Endothelial cell of umbilical vein (primary cell): Measurements from ENCODE around the gene MMP27. TPM values are rescaled to one million over a fixed set of nuclear protein-coding genes. Genes with fewer than 3 reads are reported as not detected.

Experiments used
- BruUV-seq: library from RNA; stranded (reverse); fragments of 400-500 nt; replicated peaks from 2 replicates; lab custom pipeline; 2021; lab: Mats Ljungman, UMichigan
- CTCF ChIA-PET: fragments of 300-600, 350-600 bp; sonication (Branson Sonifier 250); formaldehyde crosslinking; loops from one replicate; lab custom pipeline; 2021; ENCODE audit warnings: antibody characterized with exemption, inconsistent platforms; lab: Charles Lee
- POLR2A ChIA-PET: fragments of 300-600, 350-600 bp; sonication (Branson Sonifier 250); formaldehyde crosslinking; loops from one replicate; lab custom pipeline; 2021; ENCODE audit warnings: antibody characterized with exemption, inconsistent platforms; lab: Charles Lee
- DNase-seq: peaks from one replicate; pipeline ENCODE4 v3.0.0-alpha.2; 2011; ENCODE audit warnings: low read depth, low spot score
- FAIRE-seq: peaks from 2 replicates; lab custom pipeline; 2011; peaks lifted over from hg19 to GRCh38; lab: Jason Lieb, UNC
- H2AFZ ChIP-seq: 2 replicates; pipeline ENCODE4 v1.6.0; 2012; ENCODE audit warnings: low read depth, low read length, control low read depth, inconsistent platforms
- H3K27ac ChIP-seq: 2 replicates; pipeline ENCODE4 v1.5.1; 2011; ENCODE audit warnings: low read depth, mild to moderate bottlenecking, control low read depth, low read length, moderate library complexity; ENCODE audit not compliant: insufficient read depth
- H3K27me3 ChIP-seq, 2 experiments: 2 replicates each; pipeline versions ENCODE4 v1.6.0 to v1.6.1; 2011; ENCODE audit warnings: low read length in 2 of 2, mixed read lengths in 1 of 2; ENCODE audit not compliant: control insufficient read depth in 2 of 2, insufficient read depth in 2 of 2
- H3K36me3 ChIP-seq, 2 experiments: 2 replicates in 1 of 2; 3 replicates in 1 of 2; pipeline ENCODE4 v1.5.1; 2011; ENCODE audit warnings: low read length in 2 of 2, mild to moderate bottlenecking in 1 of 2, moderate library complexity in 1 of 2; ENCODE audit not compliant: control insufficient read depth in 2 of 2, insufficient read depth in 2 of 2; ENCODE audit errors: extremely low read depth in 1 of 2
- H3K4me1 ChIP-seq: 3 replicates; pipeline ENCODE4 v1.5.1; 2011; ENCODE audit warnings: mild to moderate bottlenecking, low read length; ENCODE audit not compliant: control insufficient read depth, insufficient read depth; ENCODE audit errors: extremely low read depth
- H3K4me2 ChIP-seq: 2 replicates; pipeline ENCODE4 v1.6.1; 2011; ENCODE audit warnings: low read length, control low read depth, mixed read lengths; ENCODE audit not compliant: insufficient read depth
- H3K4me3 ChIP-seq, 3 experiments: fragments of 200-600 bp in 1 of 3; sonication (generic), shearing (Covaris generic) in 1 of 3; replicated peaks in 1 of 3; 2 replicates each; pipeline ENCODE4 v1.5.1; 2011 to 2016; ENCODE audit warnings: control low read depth in 3 of 3, low read length in 3 of 3, mild to moderate bottlenecking in 2 of 3, inconsistent platforms in 1 of 3, low read depth in 1 of 3, moderate library complexity in 1 of 3; ENCODE audit not compliant: insufficient read depth in 1 of 3
- H3K79me2 ChIP-seq: 2 replicates; pipeline ENCODE4 v1.6.0; 2012; ENCODE audit warnings: low read length, inconsistent platforms; ENCODE audit not compliant: control insufficient read depth, insufficient read depth
- H3K9ac ChIP-seq: replicated peaks from 2 replicates; pipeline ENCODE3; 2011; ENCODE audit warnings: low read length, control low read depth; ENCODE audit not compliant: insufficient read depth; ENCODE audit errors: extremely low read depth
- H3K9me1 ChIP-seq: replicated peaks from 3 replicates; pipeline ENCODE4 v1.6.0; 2011; ENCODE audit warnings: mild to moderate bottlenecking, low read length; ENCODE audit not compliant: control insufficient read depth, insufficient read depth; ENCODE audit errors: extremely low read depth
- H3K9me3 ChIP-seq: replicated peaks from 2 replicates; pipeline ENCODE4 v1.5.1; 2012; ENCODE audit warnings: low read length, inconsistent platforms; ENCODE audit not compliant: control insufficient read depth, insufficient read depth
- H4K20me1 ChIP-seq: replicated peaks from 2 replicates; pipeline ENCODE3; 2011; ENCODE audit warnings: mild to moderate bottlenecking, low read length; ENCODE audit not compliant: control insufficient read depth, insufficient read depth; ENCODE audit errors: extremely low read depth
- FOS ChIP-seq: IDR thresholded peaks from 2 replicates; pipeline ENCODE4 v1.6.1; 2011; ENCODE audit warnings: mild to moderate bottlenecking, low read length, moderate library complexity, borderline replicate concordance; ENCODE audit not compliant: insufficient read depth
- GATA2 ChIP-seq: IDR thresholded peaks from 2 replicates; pipeline ENCODE4 v1.7.0; 2011; ENCODE audit warnings: low read depth, mild to moderate bottlenecking, moderate library complexity, mixed read lengths, low read length; ENCODE audit not compliant: insufficient read length, insufficient read depth
- JUN ChIP-seq: IDR thresholded peaks from 2 replicates; pipeline ENCODE4 v1.6.1; 2011; ENCODE audit warnings: borderline replicate concordance, low read depth; ENCODE audit not compliant: insufficient read length, insufficient read depth
- MYC ChIP-seq: IDR thresholded peaks from one replicate; pipeline ENCODE4 v1.6.1; 2011; ENCODE audit warnings: mild to moderate bottlenecking, low read depth, low read length
- POLR2A ChIP-seq: IDR thresholded peaks from 2 replicates; pipeline ENCODE4 v1.6.1; 2012; ENCODE audit warnings: low read depth, mild to moderate bottlenecking, control low read depth, low read length
- POLR2AphosphoS5 ChIP-seq: IDR thresholded peaks from 2 replicates; pipeline ENCODE4 v1.6.1; 2012; ENCODE audit warnings: low read depth, mild to moderate bottlenecking, control low read depth, low read length, moderate library complexity; ENCODE audit not compliant: insufficient read depth
- dilution Hi-C: fragments of 300-500 bp; cut with MboI; formaldehyde crosslinking; loops from one replicate; pipeline ENCODE4 v1.15.0; 2019; ENCODE audit warnings: low sequenced_read_pairs; ENCODE audit not compliant: extremely low pct_ligation_motif_present
- intact Hi-C: fragments of 100-400 bp; cut with micrococcal nuclease; formaldehyde crosslinking; loops from one replicate; pipeline ENCODE4 v1.10.0; 2022
- polyA plus RNA-seq, 4 experiments: library from polyadenylated mRNA; depleted of rRNA in 3 of 4; stranded (reverse) in 3 of 4; unstranded in 1 of 4; fragments of >200 nt; gene quantifications; 2 replicates each; pipeline versions ENCODE4 v1.2.1 to v1.2.3, GENCODE V29; 2011 to 2012; ENCODE audit warnings: missing spikeins in 1 of 4
- total RNA-seq: library from RNA; stranded (reverse); gene quantifications from 2 replicates; pipeline ENCODE4 v1.2.3, GENCODE V29; 2021
- TF ChIP-seq, protein P1 (sequence below): IDR thresholded peaks from 2 replicates; pipeline ENCODE4 v1.6.1; 2011; ENCODE audit not compliant: insufficient read depth, insufficient read length

The MMP27 gene
- total and polyA plus RNA-seq, 2 donors (not counting 3 experiments of a cell fraction or from before 2014, with no cell fraction given), result not detected

DNA sequence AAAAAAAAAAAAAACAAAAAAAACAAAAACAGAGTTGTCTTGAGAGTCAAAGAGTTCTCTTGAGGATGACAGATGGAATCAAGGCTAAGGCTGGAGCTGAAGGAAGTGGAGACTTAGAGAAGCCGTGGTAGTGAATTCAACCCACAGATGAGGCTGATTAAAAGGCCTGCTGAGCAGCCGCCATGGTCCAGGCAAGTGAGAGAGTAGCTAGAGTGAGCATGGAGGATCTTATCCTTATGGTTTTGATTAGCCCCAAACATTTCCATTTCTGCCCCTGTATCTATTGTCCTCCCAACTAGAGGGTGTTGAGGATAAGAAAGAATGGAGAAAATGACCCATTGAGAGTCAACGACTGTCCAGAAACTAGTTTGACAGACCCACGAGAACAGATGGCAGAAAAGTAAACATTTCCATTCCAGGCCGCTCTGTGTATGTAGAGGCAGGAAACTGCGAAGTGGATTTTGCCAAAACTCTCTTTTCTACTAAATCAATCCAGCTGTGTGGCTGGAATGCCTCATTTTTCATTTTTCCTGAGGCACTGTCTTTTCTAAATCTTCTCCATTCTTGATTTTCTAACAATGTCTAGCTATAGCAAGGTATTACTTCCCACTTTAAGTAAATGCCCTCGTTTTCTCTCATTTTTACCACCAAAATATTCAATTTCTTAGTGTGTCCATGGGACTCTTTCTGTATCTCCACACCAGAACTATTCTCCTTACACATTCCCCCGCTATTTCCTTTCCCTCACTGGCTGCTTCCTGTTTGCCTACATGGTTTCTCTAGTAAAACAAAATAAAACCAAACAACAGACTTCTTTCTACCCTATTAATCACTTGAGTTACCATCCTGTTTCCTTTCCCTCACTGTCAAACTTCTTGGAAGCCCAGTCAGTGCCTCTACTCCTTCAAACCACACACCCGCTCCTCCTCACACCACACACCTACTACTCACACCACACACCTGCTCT lies 24.6 kb upstream of the MMP27 start:
- Histone ChIP-seq H3K4me2 (peak overlapping the region; percentile 81), H3K4me1 (peaks cover 35% of the 10 kb centered on the region), H3K27me3 (no peaks in the 10 kb centered on the region), H3K27ac (peak overlapping the region; percentile 97), H3K9ac (peak overlapping the region; percentile 71), H3K79me2 (no peaks in the 10 kb centered on the region), H3K9me3 (no peaks in the 10 kb centered on the region), H2AFZ (peak overlapping the region; percentile 13), H3K9me1 (no peaks in the 10 kb centered on the region), H3K4me3 (peak overlapping the region in 1 of 3 experiments; percentile 0), H3K36me3 (no peaks in the 10 kb centered on the region), H4K20me1 (no peaks in the 10 kb centered on the region)
- intact Hi-C loops (loop anchor here (1.0 to 2.0 kb wide), 5 partner anchors 30 to 895 kb away; no protein-coding TSS in a partner anchor), dilution Hi-C loops (no loop called here)
- TSS peak; percentile 75 for BruUV-seq
- DNase-seq (peak; percentile 90), FAIRE-seq (peak; percentile 95)
- peak; percentile 62 for TF ChIP-seq JUN
- TF ChIP-seq, protein P1, sequence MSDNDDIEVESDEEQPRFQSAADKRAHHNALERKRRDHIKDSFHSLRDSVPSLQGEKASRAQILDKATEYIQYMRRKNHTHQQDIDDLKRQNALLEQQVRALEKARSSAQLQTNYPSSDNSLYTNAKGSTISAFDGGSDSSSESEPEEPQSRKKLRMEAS, result no peak
- TF ChIP-seq MYC, result no peak
- peak; percentile 59 for TF ChIP-seq POLR2AphosphoS5
- TF ChIP-seq POLR2A, result peak; percentile 33
- TF ChIP-seq FOS, result peak; percentile 40
- TF ChIP-seq GATA2, result peak; percentile 19
- CTCF ChIA-PET, result interaction anchor here (0.6 to 1.5 kb wide), 3 partner anchors 51 to 125 kb away, joined by 3 read pairs; partner anchors contain the start of gene MMP10
- POLR2A ChIA-PET, result interaction anchor here (0.7 kb wide), 1 partner anchor 163 kb away, joined by 3 read pairs; no protein-coding TSS in a partner anchor
